HCT116 (cell line): ENCODE results near the gene RPN1. TPM values are rescaled to one million over a fixed set of nuclear protein-coding genes. Genes with fewer than 3 reads are reported as not detected.

Source experiments
- ATAC-seq: fragments of 200-7000 bp; cut with Tn5 transposase; 2 replicates; pipeline ENCODE4 v1.9.1; 2020; ENCODE audit warnings: mild to moderate bottlenecking, moderate library complexity
- BruUV-seq: library from RNA; stranded (reverse); fragments of 400-500 nt; replicated peaks from 2 replicates; lab custom pipeline; 2021; lab: Mats Ljungman, UMichigan
- CTCF ChIA-PET: fragments of 300-600 bp; sonication (Branson Sonifier 250); formaldehyde crosslinking; loops from one replicate; lab custom pipeline; 2021; ENCODE audit warnings: antibody characterized with exemption; lab: Charles Lee
- POLR2A ChIA-PET: fragments of 300-600, 350-600 bp; sonication (Branson Sonifier 250); formaldehyde crosslinking; loops from one replicate; lab custom pipeline; 2021; ENCODE audit warnings: antibody characterized with exemption; lab: Charles Lee
- RAD21 ChIA-PET, 2 experiments: fragments of 300-600 bp; sonication (Branson Sonifier 250); formaldehyde crosslinking; loops; one replicate each; lab custom pipeline; 2023; ENCODE audit warnings: low total read pairs in 2 of 2; ENCODE audit not compliant: uncharacterized antibody in 2 of 2, unreplicated experiment in 2 of 2, low non-redundant PET in 1 of 2; lab: Charles Lee
- DNase-seq: peaks from one replicate; pipeline ENCODE4 v3.0.0-alpha.2; 2010; ENCODE audit warnings: low read depth, low spot score
- H2AFZ ChIP-seq: fragments of 200-600 bp; shearing (Covaris generic), sonication (generic); 2 replicates; pipeline ENCODE4 v1.6.1; 2017; ENCODE audit warnings: low read depth, mixed run types, mixed read lengths, antibody characterized with exemption, low read length; ENCODE audit not compliant: poor library complexity, severe bottlenecking
- H3K27ac ChIP-seq: 2 replicates; pipeline ENCODE4 v1.5.1; 2012; ENCODE audit warnings: low read depth, low read length
- H3K27me3 ChIP-seq: fragments of 200-600 bp; sonication (generic); 2 replicates; pipeline ENCODE4 v1.6.1; 2016; ENCODE audit warnings: mixed run types, low read length, mixed read lengths; ENCODE audit not compliant: insufficient read depth
- H3K36me3 ChIP-seq, 2 experiments: fragments of 200-500 bp in 1 of 2; fragments of 200-600 bp in 1 of 2; sonication (Bioruptor generic) in 1 of 2; sonication (generic) in 1 of 2; 2 replicates each; pipeline versions ENCODE4 v1.5.1 to v1.6.1; 2014 to 2016; ENCODE audit warnings: low read length in 2 of 2, inconsistent platforms in 1 of 2, mixed read lengths in 1 of 2, mixed run types in 1 of 2; ENCODE audit not compliant: insufficient read depth in 2 of 2, control insufficient read depth in 1 of 2
- H3K4me1 ChIP-seq, 2 experiments: fragments of 200-600 bp in 1 of 2; sonication (generic) in 1 of 2; 2 replicates each; pipeline versions ENCODE4 v1.5.1 to v1.6.1; 2012 to 2017; ENCODE audit warnings: low read length in 2 of 2, inconsistent platforms in 1 of 2, mild to moderate bottlenecking in 1 of 2, mixed read lengths in 1 of 2, mixed run types in 1 of 2, moderate library complexity in 1 of 2; ENCODE audit not compliant: insufficient read depth in 2 of 2, control insufficient read depth in 1 of 2
- H3K4me2 ChIP-seq: fragments of 200-600 bp; sonication (generic); 2 replicates; pipeline ENCODE4 v1.6.1; 2017; ENCODE audit warnings: mixed run types, low read length, mixed read lengths
- H3K4me3 ChIP-seq, 2 experiments: fragments of 200-600 bp in 1 of 2; sonication (generic) in 1 of 2; replicated peaks in 1 of 2; 2 replicates each; pipeline ENCODE4 v1.5.1; 2011 to 2016; ENCODE audit warnings: low read length in 2 of 2, control low read depth in 1 of 2, low read depth in 1 of 2, mild to moderate bottlenecking in 1 of 2, mixed read lengths in 1 of 2, mixed run types in 1 of 2
- H3K79me2 ChIP-seq: fragments of 200-600 bp; sonication (generic); 2 replicates; pipeline ENCODE4 v1.6.1; 2017; ENCODE audit warnings: mild to moderate bottlenecking, mixed run types, low read length, moderate library complexity, mixed read lengths; ENCODE audit not compliant: insufficient read depth
- H3K9ac ChIP-seq: fragments of 200-600 bp; sonication (generic); 2 replicates; pipeline ENCODE4 v1.6.1; 2016; ENCODE audit warnings: low read length, mixed read lengths
- H3K9me2 ChIP-seq: fragments of 200-600 bp; sonication (generic), shearing (Covaris generic); 2 replicates; pipeline ENCODE4 v1.6.1; 2017; ENCODE audit warnings: mixed run types, mild to moderate bottlenecking, moderate library complexity; ENCODE audit not compliant: insufficient read depth
- H3K9me3 ChIP-seq, 2 experiments: fragments of 200-500 bp in 1 of 2; fragments of 200-600 bp in 1 of 2; sonication (Bioruptor generic) in 1 of 2; sonication (generic) in 1 of 2; 2 replicates each; pipeline ENCODE4 v1.6.1; 2014 to 2017; ENCODE audit warnings: low read length in 2 of 2, mixed read lengths in 2 of 2, inconsistent platforms in 1 of 2, low read depth in 1 of 2, mild to moderate bottlenecking in 1 of 2, mixed run types in 1 of 2, moderate library complexity in 1 of 2; ENCODE audit not compliant: control insufficient read depth in 1 of 2, insufficient read depth in 1 of 2
- H4K20me1 ChIP-seq: fragments of 200-600 bp; sonication (generic), shearing (Covaris generic); 2 replicates; pipeline ENCODE4 v1.6.1; 2017; ENCODE audit warnings: mixed run types, mild to moderate bottlenecking, moderate library complexity; ENCODE audit not compliant: insufficient read depth
- CEBPB ChIP-seq: IDR thresholded peaks from 2 replicates; pipeline ENCODE4 v1.6.1; 2012; ENCODE audit warnings: low read depth
- EGR1 ChIP-seq: IDR thresholded peaks from 2 replicates; pipeline ENCODE4 v1.6.1; 2012; ENCODE audit warnings: low read depth
- ELF1 ChIP-seq: IDR thresholded peaks from 2 replicates; pipeline ENCODE4 v1.6.1; 2012; ENCODE audit warnings: low read depth, borderline replicate concordance
- EZH2 ChIP-seq: fragments of 200-600 bp; sonication (generic); IDR thresholded peaks from 2 replicates; pipeline ENCODE4 v1.6.1; 2017; ENCODE audit warnings: antibody characterized with exemption, mixed run types
- FOSL1 ChIP-seq: IDR thresholded peaks from 2 replicates; pipeline ENCODE4 v1.6.1; 2012; ENCODE audit warnings: low read depth
- JUND ChIP-seq: IDR thresholded peaks from 2 replicates; pipeline ENCODE4 v1.6.1; 2012
- POLR2A ChIP-seq: IDR thresholded peaks from 2 replicates; pipeline ENCODE4 v1.7.0; 2011; ENCODE audit warnings: borderline replicate concordance; ENCODE audit not compliant: insufficient read depth, insufficient read length; ENCODE audit errors: extremely low read depth
- POLR2AphosphoS5 ChIP-seq: IDR thresholded peaks from 2 replicates; pipeline ENCODE4 v1.6.1; 2011; ENCODE audit warnings: mild to moderate bottlenecking, low read depth, low read length, moderate library complexity
- RAD21 ChIP-seq: IDR thresholded peaks from 2 replicates; pipeline ENCODE4 v1.6.1; 2012; ENCODE audit warnings: low read depth, mild to moderate bottlenecking
- SP1 ChIP-seq: IDR thresholded peaks from 2 replicates; pipeline ENCODE4 v1.6.1; 2012; ENCODE audit warnings: low read depth
- TCF7L2 ChIP-seq: IDR thresholded peaks from 2 replicates; pipeline ENCODE4 v1.7.0; 2011; ENCODE audit warnings: borderline replicate concordance, inconsistent platforms; ENCODE audit not compliant: insufficient read depth, insufficient read length; ENCODE audit errors: extremely low read depth
- YY1 ChIP-seq: IDR thresholded peaks from 2 replicates; pipeline ENCODE4 v1.6.1; 2011; ENCODE audit warnings: low read length, low read depth, moderate library complexity, mild to moderate bottlenecking; ENCODE audit not compliant: insufficient replicate concordance; ENCODE audit errors: extremely low read depth
- intact Hi-C: fragments of 100-400 bp; cut with micrococcal nuclease; formaldehyde crosslinking; loops from 2 replicates; pipeline ENCODE4 v1.10.0; 2022
- total RNA-seq: library from RNA; stranded (reverse); gene quantifications from one replicate; pipeline ENCODE4 v1.2.1, GENCODE V29; 2021; ENCODE audit not compliant: unreplicated experiment
- TF ChIP-seq, protein P1 (sequence below): IDR thresholded peaks from 2 replicates; pipeline ENCODE4 v1.6.1; 2012
- TF ChIP-seq, protein P2 (sequence below), 3 experiments: fragments of 200-600 bp in 1 of 3; sonication (generic) in 1 of 3; IDR thresholded peaks in 2 of 3; conservative IDR thresholded peaks in 1 of 3; 2 replicates each; pipeline ENCODE4 v1.5.1; 2012 to 2017; ENCODE audit warnings: low read depth in 2 of 3, low read length in 2 of 3, antibody characterized with exemption in 1 of 3, borderline replicate concordance in 1 of 3, control low read depth in 1 of 3, mild to moderate bottlenecking in 1 of 3, mixed read lengths in 1 of 3, mixed run types in 1 of 3, moderate library complexity in 1 of 3; ENCODE audit not compliant: insufficient read depth in 1 of 3
- TF ChIP-seq, protein P3 (sequence below): IDR thresholded peaks from 2 replicates; pipeline ENCODE4 v1.6.1; 2012

Gene RPN1
- total RNA-seq, 1 experiment from 2014 or later: 218 TPM

DNA sequence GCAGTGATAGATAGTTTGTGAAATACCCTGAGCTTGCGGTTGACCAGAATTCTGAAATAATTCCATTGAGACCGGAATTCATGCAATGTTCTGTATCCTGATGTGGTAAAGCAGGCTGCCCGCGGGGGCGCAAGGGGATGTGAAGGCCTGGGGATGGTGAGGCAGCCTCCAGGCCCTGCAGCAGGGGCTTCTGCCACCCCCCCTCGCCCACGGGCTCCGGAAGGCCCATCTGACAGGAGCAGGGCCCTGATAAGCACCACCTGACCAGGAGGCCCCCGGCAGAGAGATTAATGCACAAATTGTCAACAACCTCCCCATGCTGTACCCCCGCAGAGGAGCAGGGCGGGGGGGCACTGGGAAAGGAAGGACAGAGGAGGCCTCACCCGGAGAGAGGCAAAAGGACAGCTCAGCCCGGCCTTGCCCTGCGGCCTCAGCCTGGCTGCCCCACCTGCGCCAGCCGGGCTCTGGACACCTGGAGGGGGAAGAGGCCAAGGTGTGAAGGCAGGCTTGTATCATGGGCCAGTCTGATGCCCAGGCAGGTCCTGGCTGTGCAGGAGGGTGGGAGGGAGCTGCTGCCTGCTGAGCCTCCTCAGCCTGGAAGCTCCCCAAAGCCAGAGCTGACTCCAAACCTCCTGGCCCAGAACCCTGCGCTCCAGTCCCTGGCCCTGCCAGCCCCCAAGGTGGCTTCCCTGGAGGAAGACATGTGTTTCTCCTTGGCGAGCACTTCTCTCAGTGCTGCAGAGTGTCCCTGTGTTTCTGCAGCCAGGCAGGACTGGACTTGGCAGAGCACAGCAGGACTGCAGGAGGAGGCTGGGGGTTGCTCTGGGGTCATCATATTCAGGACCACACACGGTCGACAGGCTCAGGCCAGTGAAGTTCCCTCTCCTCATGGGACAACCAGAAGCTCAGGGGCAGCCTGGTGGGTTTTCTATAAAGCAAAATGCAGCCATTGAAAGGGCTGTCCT lies 46.5 kb downstream of the RPN1 start:
- H2AFZ ChIP-seq: no peak overlapping the region
- ChIA-PET RAD21 (no interaction called here), CTCF (interaction anchor here (1.5 kb wide), 1 partner anchor 14 kb away, joined by 5 read pairs; no protein-coding TSS in a partner anchor), POLR2A (no interaction called here)
- no peaks in the 10 kb centered on the region for H3K9me2 ChIP-seq
- H3K79me2 ChIP-seq: no peaks in the 10 kb centered on the region
- H4K20me1 ChIP-seq: no peaks in the 10 kb centered on the region
- peaks cover 0 to 3% of the 10 kb centered on the region in 2 experiments; a peak in 1 of 4 replicates for H3K4me1 ChIP-seq
- H3K4me3 ChIP-seq: no peak overlapping the region
- H3K4me2 ChIP-seq: no peak overlapping the region
- intact Hi-C loops: no loop called here
- no peaks in the 10 kb centered on the region for H3K27me3 ChIP-seq
- no peaks in the 10 kb centered on the region for H3K9me3 ChIP-seq
- TF ChIP-seq POLR2AphosphoS5 (no peak), TCF7L2 (no peak), SP1 (no peak), JUND (no peak), RAD21 (no peak), EZH2 (no peak), FOSL1 (no peak), CEBPB (no peak), POLR2A (no peak), YY1 (no peak), EGR1 (no peak), ELF1 (no peak)
- TF ChIP-seq, protein P1, sequence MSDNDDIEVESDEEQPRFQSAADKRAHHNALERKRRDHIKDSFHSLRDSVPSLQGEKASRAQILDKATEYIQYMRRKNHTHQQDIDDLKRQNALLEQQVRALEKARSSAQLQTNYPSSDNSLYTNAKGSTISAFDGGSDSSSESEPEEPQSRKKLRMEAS: no peak
- TF ChIP-seq, protein P2, sequence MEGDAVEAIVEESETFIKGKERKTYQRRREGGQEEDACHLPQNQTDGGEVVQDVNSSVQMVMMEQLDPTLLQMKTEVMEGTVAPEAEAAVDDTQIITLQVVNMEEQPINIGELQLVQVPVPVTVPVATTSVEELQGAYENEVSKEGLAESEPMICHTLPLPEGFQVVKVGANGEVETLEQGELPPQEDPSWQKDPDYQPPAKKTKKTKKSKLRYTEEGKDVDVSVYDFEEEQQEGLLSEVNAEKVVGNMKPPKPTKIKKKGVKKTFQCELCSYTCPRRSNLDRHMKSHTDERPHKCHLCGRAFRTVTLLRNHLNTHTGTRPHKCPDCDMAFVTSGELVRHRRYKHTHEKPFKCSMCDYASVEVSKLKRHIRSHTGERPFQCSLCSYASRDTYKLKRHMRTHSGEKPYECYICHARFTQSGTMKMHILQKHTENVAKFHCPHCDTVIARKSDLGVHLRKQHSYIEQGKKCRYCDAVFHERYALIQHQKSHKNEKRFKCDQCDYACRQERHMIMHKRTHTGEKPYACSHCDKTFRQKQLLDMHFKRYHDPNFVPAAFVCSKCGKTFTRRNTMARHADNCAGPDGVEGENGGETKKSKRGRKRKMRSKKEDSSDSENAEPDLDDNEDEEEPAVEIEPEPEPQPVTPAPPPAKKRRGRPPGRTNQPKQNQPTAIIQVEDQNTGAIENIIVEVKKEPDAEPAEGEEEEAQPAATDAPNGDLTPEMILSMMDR (IDR thresholded peaks at IDR 0.05 in 2 of 3, conservative IDR thresholded peaks at IDR 0.05 in 1 of 3; ENCODE audit: borderline replicate concordance in 1 of 3, insufficient read depth in 1 of 3, low read depth in 2 of 3, low read length in 2 of 3): no peak
- TF ChIP-seq, protein P3, sequence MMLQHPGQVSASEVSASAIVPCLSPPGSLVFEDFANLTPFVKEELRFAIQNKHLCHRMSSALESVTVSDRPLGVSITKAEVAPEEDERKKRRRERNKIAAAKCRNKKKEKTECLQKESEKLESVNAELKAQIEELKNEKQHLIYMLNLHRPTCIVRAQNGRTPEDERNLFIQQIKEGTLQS: no peak
- no TSS peak for BruUV-seq
- no peaks in the 10 kb centered on the region for H3K36me3 ChIP-seq
- DNase-seq (no peak), ATAC-seq (no peak)
- no peak overlapping the region for H3K27ac ChIP-seq
- H3K9ac ChIP-seq: no peak overlapping the region
